CD4-positive, alpha-beta T cell (primary cell): ENCODE data around the gene ENOX2. TPM values are rescaled to one million over a fixed set of nuclear protein-coding genes. Genes with fewer than 3 reads are reported as not detected.

Experiments
- ATAC-seq: fragments of 200-7000 bp; cut with Tn5 transposase; one replicate; pipeline ENCODE4 v1.10.0; 2022; ENCODE audit warnings: mild to moderate bottlenecking; ENCODE audit not compliant: poor library complexity
- CTCF ChIA-PET: fragments of 350-600 bp; sonication (Branson Sonifier 250); formaldehyde crosslinking; loops from one replicate; lab custom pipeline; 2021; ENCODE audit warnings: antibody characterized with exemption, inconsistent platforms; lab: Charles Lee
- POLR2A ChIA-PET: fragments of 350-600 bp; sonication (Branson Sonifier 250); formaldehyde crosslinking; loops from one replicate; lab custom pipeline; 2021; ENCODE audit warnings: antibody characterized with exemption, inconsistent platforms; lab: Charles Lee
- DNase-seq, 14 experiments: peaks; one replicate each; pipeline ENCODE4 v3.0.0-alpha.2; 2013 to 2020; ENCODE audit warnings: mixed read lengths in 2 of 14
- H3K27ac ChIP-seq, 2 donors: one replicate each; pipeline versions ENCODE4 v1.5.1 to v1.7.0; 2013; ENCODE audit warnings: low read length in 2 of 2, low read depth in 1 of 2, mild to moderate bottlenecking in 1 of 2
- H3K27me3 ChIP-seq, 2 experiments: 1 replicate in 1 of 2; 2 replicates in 1 of 2; pipeline versions ENCODE4 v1.6.1 to v1.7.0; 2013; ENCODE audit warnings: low read length in 2 of 2, control low read depth in 1 of 2, mild to moderate bottlenecking in 1 of 2, moderate library complexity in 1 of 2; ENCODE audit not compliant: insufficient read depth in 2 of 2, control insufficient read depth in 1 of 2
- H3K36me3 ChIP-seq: one replicate; pipeline ENCODE4 v1.6.1; 2013; ENCODE audit warnings: low read length, control low read depth; ENCODE audit not compliant: insufficient read depth
- H3K4me1 ChIP-seq: one replicate; pipeline ENCODE4 v1.6.1; 2013; ENCODE audit warnings: low read length, control low read depth; ENCODE audit not compliant: insufficient read depth
- H3K4me3 ChIP-seq: one replicate; pipeline ENCODE4 v1.5.1; 2013; ENCODE audit warnings: mild to moderate bottlenecking, low read length, moderate library complexity
- H3K9me3 ChIP-seq, 2 experiments: 1 replicate in 1 of 2; 2 replicates in 1 of 2; pipeline versions ENCODE4 v1.6.1 to v1.7.0; 2013; ENCODE audit warnings: low read length in 2 of 2, mild to moderate bottlenecking in 2 of 2, control low read depth in 1 of 2, moderate library complexity in 1 of 2; ENCODE audit not compliant: control insufficient read depth in 1 of 2, insufficient read depth in 1 of 2
- H3K27ac Mint-ChIP-seq: one replicate; pipeline ENCODE4 v1.8.0; 2020; ENCODE audit warnings: mixed read lengths
- H3K27me3 Mint-ChIP-seq: one replicate; pipeline ENCODE4 v1.8.0; 2021; ENCODE audit warnings: mixed read lengths
- H3K36me3 Mint-ChIP-seq: one replicate; pipeline ENCODE4 v1.8.0; 2021; ENCODE audit warnings: low read depth, mixed read lengths
- H3K4me1 Mint-ChIP-seq: one replicate; pipeline ENCODE4 v1.8.0; 2021; ENCODE audit warnings: low read depth, mixed read lengths
- H3K4me3 Mint-ChIP-seq: one replicate; pipeline ENCODE4 v1.8.0; 2020; ENCODE audit warnings: mild to moderate bottlenecking, mixed read lengths
- H3K9me3 Mint-ChIP-seq: one replicate; pipeline ENCODE4 v1.8.0; 2020; ENCODE audit warnings: mixed read lengths
- CTCF ChIP-seq: fragments of 200-600 bp; IDR thresholded peaks from one replicate; pipeline ENCODE4 v1.8.0; 2022; ENCODE audit warnings: antibody characterized with exemption, mild to moderate bottlenecking
- intact Hi-C, 2 experiments: fragments of 100-400 bp; cut with DNase I in 1 of 2; cut with micrococcal nuclease in 1 of 2; formaldehyde crosslinking; loops; one replicate each; pipeline versions ENCODE4 v1.15.1 to v1.9.0; 2023 to 2025; cut with DNase I, micrococcal nuclease
- total RNA-seq, 174 experiments: library from RNA in 2 of 174; stranded (reverse) in 2 of 174; gene quantifications; one replicate each; pipeline ENCODE4 v1.2.3 and lab custom pipeline; 2021 to 2026

ENOX2 gene
- total RNA-seq, 2 experiments from 2014 or later, result 4.0 to 6.5 TPM

DNA sequence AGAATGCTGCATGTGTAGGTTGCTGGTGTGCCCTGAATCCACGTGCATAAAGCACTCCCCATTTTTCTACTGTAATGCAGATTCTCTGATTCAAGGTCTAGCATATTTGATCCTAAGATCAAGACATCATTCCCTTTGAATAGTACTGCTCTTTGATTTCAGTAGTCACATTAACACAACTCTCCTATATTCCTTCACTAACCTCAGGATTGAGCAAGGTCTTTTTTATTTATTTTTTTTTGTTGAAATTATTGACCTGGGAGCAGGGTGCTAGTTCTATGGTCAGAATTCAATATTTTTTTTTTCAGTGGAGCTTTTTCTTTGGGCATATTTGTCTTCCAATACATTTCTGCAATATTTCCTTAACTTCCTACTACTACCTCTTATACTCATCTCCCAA lies 255.5 kb downstream of the ENOX2 start:
- CTCF ChIA-PET, result no interaction called here
- peaks cover 51% of the 10 kb centered on the region for H3K36me3 Mint-ChIP-seq
- Histone ChIP-seq H3K27me3 (no peaks in the 10 kb centered on the region), H3K4me1 (no peaks in the 10 kb centered on the region), H3K4me3 (no peak overlapping the region), H3K36me3 (peaks cover 5% of the 10 kb centered on the region), H3K27ac (no peak overlapping the region), H3K9me3 (no peaks in the 10 kb centered on the region)
- DNase-seq (no peak), ATAC-seq (no peak)
- H3K27ac Mint-ChIP-seq, result no peak overlapping the region
- POLR2A ChIA-PET, result no interaction called here
- intact Hi-C loops, result no loop called here
- no peaks in the 10 kb centered on the region for H3K4me1 Mint-ChIP-seq
- H3K27me3 Mint-ChIP-seq, result no peaks in the 10 kb centered on the region
- H3K9me3 Mint-ChIP-seq, result peaks cover 2% of the 10 kb centered on the region
- H3K4me3 Mint-ChIP-seq, result no peak overlapping the region
- no peak for TF ChIP-seq CTCF

- Mint-ChIP-seq H3K36me3 (peaks cover 60% of the 10 kb centered on the region), H3K4me1 (peaks cover 3% of the 10 kb centered on the region), H3K27me3 (no peaks in the 10 kb centered on the region), H3K27ac (no peak overlapping the region), H3K4me3 (no peak overlapping the region), H3K9me3 (peaks cover 2% of the 10 kb centered on the region)
- H3K27ac ChIP-seq, result no peak overlapping the region
- ATAC-seq (no peak), DNase-seq (no peak)
- H3K36me3 ChIP-seq, result peaks cover 6% of the 10 kb centered on the region
- H3K27me3 ChIP-seq, result no peaks in the 10 kb centered on the region
- no peaks in the 10 kb centered on the region for H3K4me1 ChIP-seq
- intact Hi-C loops, result no loop called here
- TF ChIP-seq CTCF, result no peak
- H3K9me3 ChIP-seq, result no peaks in the 10 kb centered on the region
- no peak overlapping the region for H3K4me3 ChIP-seq
- CTCF ChIA-PET, result no interaction called here
- POLR2A ChIA-PET, result no interaction called here
Observed at GRCh38 chrX:130645955-130646583, 256.9 kb downstream of the ENOX2 start.

DNA sequence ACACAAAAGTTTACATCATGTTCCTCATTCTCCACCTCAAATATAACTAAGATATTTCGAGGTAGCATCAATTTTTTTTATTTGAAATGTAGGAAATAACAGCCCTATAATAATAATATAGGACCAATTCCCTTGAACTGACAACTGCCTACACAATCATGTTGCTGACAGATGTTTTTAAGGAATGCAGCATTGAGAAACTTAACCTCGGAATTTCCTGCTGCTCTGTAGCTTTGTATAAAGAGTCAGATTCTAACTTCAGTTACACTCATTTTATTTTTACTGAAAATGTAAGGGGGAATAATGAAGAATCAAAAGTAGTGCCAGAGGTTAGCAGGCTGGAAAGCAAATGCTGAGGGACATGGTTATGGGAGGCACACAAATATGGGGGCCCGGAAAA lies 265.4 kb downstream of the ENOX2 start:
- intact Hi-C loops, result no loop called here
- H3K4me3 Mint-ChIP-seq, result no peak overlapping the region
- H3K36me3 Mint-ChIP-seq, result peaks cover 46% of the 10 kb centered on the region
- Histone ChIP-seq H3K27ac (no peak overlapping the region), H3K4me3 (no peak overlapping the region), H3K27me3 (no peaks in the 10 kb centered on the region), H3K9me3 (no peaks in the 10 kb centered on the region), H3K4me1 (no peaks in the 10 kb centered on the region), H3K36me3 (peaks cover 17% of the 10 kb centered on the region)
- ATAC-seq (no peak), DNase-seq (no peak)
- ChIA-PET CTCF (no interaction called here), POLR2A (no interaction called here)
- no peaks in the 10 kb centered on the region for H3K9me3 Mint-ChIP-seq
- peaks cover 10% of the 10 kb centered on the region for H3K4me1 Mint-ChIP-seq
- no peaks in the 10 kb centered on the region for H3K27me3 Mint-ChIP-seq
- no peak overlapping the region for H3K27ac Mint-ChIP-seq
- TF ChIP-seq CTCF, result no peak
